PC-3 (cell line): ENCODE measurements around the gene PCDHA13. TPM values are rescaled to one million over a fixed set of nuclear protein-coding genes. Genes with fewer than 3 reads are reported as not detected.

Source experiments
- ATAC-seq: fragments of 200-7000 bp; cut with Tn5 transposase; 2 replicates; pipeline ENCODE4 v1.9.1; 2020; ENCODE audit warnings: mild to moderate bottlenecking, moderate library complexity
- BruUV-seq: library from RNA; stranded (reverse); fragments of 400-500 nt; replicated peaks from 2 replicates; lab custom pipeline; 2021; lab: Mats Ljungman, UMichigan
- CTCF ChIA-PET: fragments of 300-600 bp; sonication (Branson Sonifier 250); formaldehyde crosslinking; loops from one replicate; lab custom pipeline; 2022; ENCODE audit warnings: antibody characterized with exemption; lab: Charles Lee
- POLR2A ChIA-PET: fragments of 300-600 bp; sonication (Branson Sonifier 250); formaldehyde crosslinking; loops from one replicate; lab custom pipeline; 2022; ENCODE audit warnings: antibody characterized with exemption; ENCODE audit not compliant: unreplicated experiment; lab: Charles Lee
- DNase-seq: peaks from one replicate; pipeline ENCODE4 v3.0.0-alpha.2; 2015
- H2AFZ ChIP-seq: fragments of 300-600 bp; sonication (generic); 2 replicates; pipeline ENCODE4 v1.6.0; 2016; ENCODE audit warnings: antibody characterized with exemption, low read length
- H3F3A ChIP-seq: fragments of 300-600 bp; sonication (generic); one replicate; pipeline ENCODE4 v1.6.0; 2017; ENCODE audit warnings: antibody characterized with exemption, low read length, control low read depth, mild to moderate bottlenecking; ENCODE audit not compliant: unreplicated experiment
- H3K27ac ChIP-seq: fragments of 300-600 bp; sonication (generic); 2 replicates; pipeline ENCODE4 v1.5.1; 2016; ENCODE audit warnings: mild to moderate bottlenecking, low read length
- H3K27me3 ChIP-seq: fragments of 300-600 bp; sonication (generic); 2 replicates; pipeline ENCODE4 v1.6.1; 2016; ENCODE audit warnings: low read length, mixed read lengths
- H3K36me3 ChIP-seq: fragments of 300-600 bp; sonication (generic); 2 replicates; pipeline ENCODE4 v1.6.1; 2016; ENCODE audit warnings: low read depth, mixed run types, low read length, mixed read lengths
- H3K4me1 ChIP-seq: fragments of 300-600 bp; sonication (generic); 2 replicates; pipeline ENCODE4 v1.5.1; 2016; ENCODE audit warnings: low read length; ENCODE audit not compliant: insufficient read depth
- H3K4me2 ChIP-seq: fragments of 300-600 bp; sonication (generic); 2 replicates; pipeline ENCODE4 v1.6.0; 2016; ENCODE audit warnings: low read length
- H3K4me3 ChIP-seq: fragments of 300-600 bp; sonication (generic); 2 replicates; pipeline ENCODE4 v1.5.1; 2016; ENCODE audit warnings: mild to moderate bottlenecking, low read length, mixed read lengths
- H3K79me2 ChIP-seq: fragments of 300-600 bp; sonication (generic); 2 replicates; pipeline ENCODE4 v1.6.1; 2017; ENCODE audit warnings: low read length, mixed read lengths
- H3K9ac ChIP-seq: fragments of 300-600 bp; sonication (generic); 2 replicates; pipeline ENCODE4 v1.6.0; 2016; ENCODE audit warnings: mild to moderate bottlenecking, low read length
- H3K9me2 ChIP-seq: fragments of 300-600 bp; sonication (generic); replicated peaks from 2 replicates; pipeline ENCODE4 v1.6.1; 2016; ENCODE audit warnings: mixed run types, low read length, mixed read lengths
- H3K9me3 ChIP-seq: fragments of 300-600 bp; sonication (generic); 2 replicates; pipeline ENCODE4 v1.6.1; 2016; ENCODE audit warnings: low read length, mixed read lengths
- H4K20me1 ChIP-seq: fragments of 300-600 bp; sonication (generic); 2 replicates; pipeline ENCODE4 v1.6.1; 2016; ENCODE audit warnings: low read length, mixed read lengths
- EZH2 ChIP-seq: fragments of 300-600 bp; sonication (generic); IDR thresholded peaks from one replicate; pipeline ENCODE4 v1.6.1; 2017; ENCODE audit warnings: antibody characterized with exemption, mild to moderate bottlenecking, low read length; ENCODE audit not compliant: unreplicated experiment
- EZH2phosphoT487 ChIP-seq: fragments of 300-600 bp; sonication (generic); IDR thresholded peaks from 2 replicates; pipeline ENCODE4 v1.6.1; 2018; ENCODE audit warnings: mild to moderate bottlenecking, antibody characterized with exemption, low read length, borderline replicate concordance
- intact Hi-C: fragments of 100-400 bp; cut with micrococcal nuclease; formaldehyde crosslinking; loops from 2 replicates; pipeline ENCODE4 v1.9.0; 2023
- total RNA-seq: library from RNA; depleted of rRNA; stranded (reverse); fragments of >200 nt; gene quantifications from 2 replicates; pipeline ENCODE4 v1.2.3, GENCODE V29; 2014
- TF ChIP-seq, protein P1 (sequence below): fragments of 300-600 bp; sonication (generic); conservative IDR thresholded peaks from 2 replicates; pipeline ENCODE4 v1.5.1; 2017; ENCODE audit warnings: antibody characterized with exemption, low read depth, mild to moderate bottlenecking, low read length

PCDHA13 gene
- total RNA-seq, 1 experiment from 2014 or later = 3.2 TPM

DNA sequence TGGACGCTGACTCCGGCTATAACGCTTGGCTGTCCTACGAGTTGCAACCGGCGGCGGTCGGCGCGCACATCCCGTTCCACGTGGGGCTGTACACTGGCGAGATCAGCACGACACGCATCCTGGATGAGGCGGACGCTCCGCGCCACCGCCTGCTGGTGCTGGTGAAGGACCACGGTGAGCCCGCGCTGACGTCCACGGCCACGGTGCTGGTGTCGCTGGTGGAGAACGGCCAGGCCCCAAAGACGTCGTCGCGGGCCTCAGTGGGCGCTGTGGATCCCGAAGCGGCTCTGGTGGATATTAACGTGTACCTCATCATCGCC, 4.7 kb upstream of the PCDHA13 start:
- intact Hi-C loops = no loop called here
- no peaks in the 10 kb centered on the region for H3F3A ChIP-seq
- no peak overlapping the region for H3K27ac ChIP-seq
- H3K9me2 ChIP-seq = no peaks in the 10 kb centered on the region
- CTCF ChIA-PET = no interaction called here
- no peaks in the 10 kb centered on the region for H3K36me3 ChIP-seq
- H3K9me3 ChIP-seq = no peaks in the 10 kb centered on the region
- POLR2A ChIA-PET = no interaction called here
- no peak overlapping the region for H3K9ac ChIP-seq
- no TSS peak for BruUV-seq
- H3K4me3 ChIP-seq = no peak overlapping the region
- no peak overlapping the region for H3K4me2 ChIP-seq
- TF ChIP-seq EZH2phosphoT487 (no peak), EZH2 (no peak)
- TF ChIP-seq, protein P1, sequence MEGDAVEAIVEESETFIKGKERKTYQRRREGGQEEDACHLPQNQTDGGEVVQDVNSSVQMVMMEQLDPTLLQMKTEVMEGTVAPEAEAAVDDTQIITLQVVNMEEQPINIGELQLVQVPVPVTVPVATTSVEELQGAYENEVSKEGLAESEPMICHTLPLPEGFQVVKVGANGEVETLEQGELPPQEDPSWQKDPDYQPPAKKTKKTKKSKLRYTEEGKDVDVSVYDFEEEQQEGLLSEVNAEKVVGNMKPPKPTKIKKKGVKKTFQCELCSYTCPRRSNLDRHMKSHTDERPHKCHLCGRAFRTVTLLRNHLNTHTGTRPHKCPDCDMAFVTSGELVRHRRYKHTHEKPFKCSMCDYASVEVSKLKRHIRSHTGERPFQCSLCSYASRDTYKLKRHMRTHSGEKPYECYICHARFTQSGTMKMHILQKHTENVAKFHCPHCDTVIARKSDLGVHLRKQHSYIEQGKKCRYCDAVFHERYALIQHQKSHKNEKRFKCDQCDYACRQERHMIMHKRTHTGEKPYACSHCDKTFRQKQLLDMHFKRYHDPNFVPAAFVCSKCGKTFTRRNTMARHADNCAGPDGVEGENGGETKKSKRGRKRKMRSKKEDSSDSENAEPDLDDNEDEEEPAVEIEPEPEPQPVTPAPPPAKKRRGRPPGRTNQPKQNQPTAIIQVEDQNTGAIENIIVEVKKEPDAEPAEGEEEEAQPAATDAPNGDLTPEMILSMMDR = no peak
- no peak overlapping the region for H2AFZ ChIP-seq
- H3K79me2 ChIP-seq = peaks cover 9% of the 10 kb centered on the region; the same call in 1 of the 2 replicates
- peaks cover 23% of the 10 kb centered on the region for H3K4me1 ChIP-seq
- no peak for DNase-seq
- H3K27me3 ChIP-seq = no peaks in the 10 kb centered on the region
- ATAC-seq = no peak
- H4K20me1 ChIP-seq = no peaks in the 10 kb centered on the region

GRCh38 chr5:140882591-140882899, 621 bp downstream of the PCDHA13 start:
- H3K27me3 ChIP-seq = no peaks in the 10 kb centered on the region
- H3K9me2 ChIP-seq = no peaks in the 10 kb centered on the region
- H4K20me1 ChIP-seq = no peaks in the 10 kb centered on the region
- H3F3A ChIP-seq = no peaks in the 10 kb centered on the region
- CTCF ChIA-PET = interaction anchor here (1.1 to 1.7 kb wide), 2 partner anchors 44 to 158 kb away, joined by 3 to 7 read pairs; partner anchors contain the start of gene PCDHAC1
- peak overlapping the region; percentile 93 for H2AFZ ChIP-seq
- peak overlapping the region; percentile 73 for H3K4me3 ChIP-seq
- no peaks in the 10 kb centered on the region for H3K36me3 ChIP-seq
- peak overlapping the region; percentile 80 for H3K4me2 ChIP-seq
- DNase-seq (peak; percentile 81), ATAC-seq (peak; percentile 74)
- intact Hi-C loops = loop anchor here (1.0 to 2.0 kb wide), 3 partner anchors 42 to 158 kb away; partner anchors contain the start of genes PCDHA8 and PCDHAC1
- no peaks in the 10 kb centered on the region for H3K79me2 ChIP-seq
- POLR2A ChIA-PET = no interaction called here
- peak overlapping the region; percentile 48 for H3K9ac ChIP-seq
- BruUV-seq = no TSS peak
- 0 out of 2 replicates have a peak overlapping the region, but pooled peaks have one; percentile 33 for H3K27ac ChIP-seq
- no peaks in the 10 kb centered on the region for H3K9me3 ChIP-seq
- TF ChIP-seq, protein P1 = peak; percentile 59
- no peak for TF ChIP-seq EZH2phosphoT487
- H3K4me1 ChIP-seq = peaks cover 8% of the 10 kb centered on the region; the same call in 1 of the 2 replicates

GRCh38 chr5:140883373-140883772, 1.4 kb downstream of the PCDHA13 start:
- BruUV-seq = no TSS peak
- no peak for ATAC-seq
- Histone ChIP-seq H3K79me2 (no peaks in the 10 kb centered on the region), H3K4me2 (no peak overlapping the region), H3K9me2 (no peaks in the 10 kb centered on the region), H3K36me3 (no peaks in the 10 kb centered on the region), H3K27ac (no peak overlapping the region), H3K4me1 (peaks cover 8% of the 10 kb centered on the region; the same call in 1 of the 2 replicates), H3K4me3 (no peak overlapping the region), H3K9ac (no peak overlapping the region), H2AFZ (no peak overlapping the region), H3K9me3 (no peaks in the 10 kb centered on the region), H3K27me3 (no peaks in the 10 kb centered on the region), H3F3A (no peaks in the 10 kb centered on the region), H4K20me1 (no peaks in the 10 kb centered on the region)
- TF ChIP-seq, protein P1 = no peak
- TF ChIP-seq EZH2 = no peak
- no peak for TF ChIP-seq EZH2phosphoT487
- POLR2A ChIA-PET = no interaction called here
- no peak for DNase-seq
- intact Hi-C loops = loop anchor here (2.0 kb wide), 1 partner anchor 43 kb away; the partner anchor contains the start of gene PCDHA8
- CTCF ChIA-PET = interaction anchor here (1.1 to 1.7 kb wide), 2 partner anchors 43 to 157 kb away, joined by 3 to 7 read pairs; partner anchors contain the start of gene PCDHAC1
